Stimulated activated CD8-positive, alpha-beta memory T cell treated with anti-CD3 and anti-CD28 coated beads, Interleukin-4, amount 100 ng/mL, for 1 hour (primary cell): ENCODE measurements around the gene CXCR1.
"Not testable (repeated sequence)": the region's sequence is repeated elsewhere in the genome, so short reads cannot be mapped to it uniquely, and the experiment has no call there.

ENCODE experiments used
- DNase-seq, 2 donors: peaks; one replicate each; pipeline ENCODE4 v3.0.0-alpha.2; 2020; ENCODE audit warnings: low read depth in 2 of 2, low spot score in 1 of 2

CXCR1 gene

GRCh38 chr2:218166791-218167190 is at the start of gene CXCR1:
TSS of gene CXCR1 (minus strand) at chr2:218166962. CDS start at chr2:218165211, 1,751 bp downstream.
- peak in 1 of 2 donors; percentile 6 for DNase-seq

- DNase-seq = no peak
Observed at GRCh38 chr2:218216336-218216673, 49.5 kb upstream of the CXCR1 start.

DNA sequence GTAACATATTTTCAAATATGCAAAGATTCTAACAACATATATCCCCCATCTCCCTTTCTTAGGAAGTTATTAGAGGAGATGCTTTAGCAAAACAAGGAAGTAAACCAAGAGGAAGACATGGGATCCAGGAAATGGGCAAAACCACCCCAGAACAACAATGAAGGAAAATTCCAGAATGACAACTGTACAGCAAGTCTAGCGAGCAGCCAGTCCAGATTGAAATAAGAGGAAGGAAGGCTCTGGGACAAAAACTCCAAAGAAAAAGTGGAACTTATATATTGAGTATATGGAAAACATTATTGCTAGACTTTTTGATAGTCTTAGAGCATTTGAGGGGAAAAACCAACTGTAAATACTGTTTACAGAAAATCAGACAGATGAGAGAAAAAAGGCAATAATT is 47.4 kb upstream of the CXCR1 start:
- DNase-seq = no peak

DNA sequence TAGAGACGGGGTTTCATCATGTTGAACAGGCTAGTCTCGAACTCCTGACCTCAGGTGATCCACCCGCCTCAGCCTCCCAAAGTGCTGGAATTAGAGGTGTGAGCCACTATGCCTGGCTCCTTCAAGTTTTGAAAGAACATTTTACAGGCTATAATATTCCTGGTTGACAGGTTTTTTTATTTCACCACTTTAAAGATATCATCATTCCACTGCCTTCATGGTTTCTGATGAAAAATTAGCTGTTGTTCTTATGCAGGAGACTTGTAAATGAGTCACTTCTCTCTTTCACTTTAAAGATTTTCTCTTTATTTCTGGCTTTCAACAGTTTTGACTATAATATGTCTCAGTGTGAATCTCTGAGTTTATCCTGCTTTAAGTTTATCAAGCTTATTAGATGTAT is 42.3 kb upstream of the CXCR1 start:
- no peak for DNase-seq

DNA sequence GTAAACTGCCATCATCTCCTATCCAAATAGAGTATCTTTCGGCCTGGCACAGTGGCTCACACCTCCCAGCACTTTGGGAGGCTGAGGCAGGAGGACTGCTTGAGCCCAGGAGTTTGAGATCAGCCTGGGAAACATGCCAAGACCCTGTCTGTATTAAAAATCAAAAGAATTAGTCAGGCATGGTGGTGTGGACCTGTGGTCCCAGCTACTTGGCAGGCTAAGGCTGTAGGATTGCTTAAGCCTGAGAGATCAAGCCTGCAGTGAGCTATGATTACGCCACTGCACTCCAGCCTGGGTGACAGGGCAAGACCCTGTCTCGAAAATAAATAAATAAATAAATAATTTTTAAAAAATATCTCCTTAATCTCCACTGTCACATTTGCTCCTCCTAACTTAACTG is 35.5 kb upstream of the CXCR1 start:
- no peak for DNase-seq

DNA sequence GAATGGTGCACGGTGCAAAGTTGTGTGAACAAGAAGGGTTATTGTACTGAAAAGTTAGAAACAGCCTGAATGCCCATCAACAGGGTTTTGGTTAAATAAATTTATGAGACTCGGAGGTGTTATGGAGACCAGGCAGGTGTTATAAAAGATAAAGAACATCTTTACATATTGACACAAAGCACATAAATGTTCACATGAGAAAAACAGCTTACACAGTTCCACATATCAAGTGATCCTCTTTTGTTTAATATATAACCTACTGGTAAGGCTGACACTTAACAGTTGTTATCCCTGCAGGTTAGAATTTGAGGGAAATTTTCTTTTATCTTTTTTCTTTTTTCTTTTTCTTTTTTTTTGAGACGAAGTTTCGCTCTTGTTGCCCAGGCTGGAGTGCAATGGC is 30.2 kb upstream of the CXCR1 start:
- DNase-seq = no peak

GRCh38 chr2:218194880-218195279 is 28.1 kb upstream of the CXCR1 start:
- DNase-seq = no peak

GRCh38 chr2:218193701-218194100 is 26.9 kb upstream of the CXCR1 start:
- DNase-seq = no peak

GRCh38 chr2:218192902-218193430 is 26.2 kb upstream of the CXCR1 start:
- no peak for DNase-seq

GRCh38 chr2:218188528-218188927 is 21.8 kb upstream of the CXCR1 start:
- no peak for DNase-seq

- no peak for DNase-seq
Observed at GRCh38 chr2:218187296-218188015, 20.7 kb upstream of the CXCR1 start.

- no peak for DNase-seq
Observed at GRCh38 chr2:218186876-218187275, 20.1 kb upstream of the CXCR1 start.

DNA sequence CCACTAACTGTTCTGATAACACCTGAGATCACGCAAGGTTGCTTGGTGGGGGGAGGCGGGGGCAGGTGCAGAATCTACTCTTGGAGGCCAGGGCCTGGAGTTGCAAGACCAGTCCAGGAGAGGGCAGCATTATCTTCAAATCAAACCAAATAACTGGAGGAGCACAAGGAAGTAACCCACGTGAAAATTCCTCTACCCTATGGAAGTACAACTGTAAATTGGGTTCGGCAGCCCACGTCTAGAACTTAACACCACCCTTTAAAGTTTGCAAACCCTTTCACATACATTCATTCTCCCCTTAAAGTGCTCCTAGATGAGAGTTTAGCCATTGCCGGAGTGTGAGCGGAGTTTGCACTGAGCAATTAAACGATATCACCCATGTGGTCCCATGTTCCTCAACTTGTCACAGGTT is 19.6 kb upstream of the CXCR1 start:
- peak; percentile 16 to 40 for DNase-seq

DNA sequence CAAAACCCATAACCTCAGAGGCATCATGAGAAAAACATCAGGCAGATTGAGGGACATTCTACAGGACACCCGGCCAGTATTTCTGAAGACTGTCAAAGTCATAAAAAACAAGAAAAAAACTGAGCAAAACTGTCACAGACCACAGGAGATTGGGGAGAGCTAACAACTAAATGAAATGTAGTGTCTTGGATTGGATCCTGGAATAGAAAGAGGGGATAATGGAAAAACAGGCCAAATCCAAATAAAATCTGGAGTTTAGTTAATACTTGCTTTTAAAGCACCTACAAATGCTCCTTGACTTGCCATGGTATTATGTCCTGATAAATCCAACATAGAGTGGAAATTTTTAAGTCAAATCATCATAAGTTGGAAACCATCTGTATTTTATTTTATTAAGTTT is 17.6 kb upstream of the CXCR1 start:
- no peak for DNase-seq

DNA sequence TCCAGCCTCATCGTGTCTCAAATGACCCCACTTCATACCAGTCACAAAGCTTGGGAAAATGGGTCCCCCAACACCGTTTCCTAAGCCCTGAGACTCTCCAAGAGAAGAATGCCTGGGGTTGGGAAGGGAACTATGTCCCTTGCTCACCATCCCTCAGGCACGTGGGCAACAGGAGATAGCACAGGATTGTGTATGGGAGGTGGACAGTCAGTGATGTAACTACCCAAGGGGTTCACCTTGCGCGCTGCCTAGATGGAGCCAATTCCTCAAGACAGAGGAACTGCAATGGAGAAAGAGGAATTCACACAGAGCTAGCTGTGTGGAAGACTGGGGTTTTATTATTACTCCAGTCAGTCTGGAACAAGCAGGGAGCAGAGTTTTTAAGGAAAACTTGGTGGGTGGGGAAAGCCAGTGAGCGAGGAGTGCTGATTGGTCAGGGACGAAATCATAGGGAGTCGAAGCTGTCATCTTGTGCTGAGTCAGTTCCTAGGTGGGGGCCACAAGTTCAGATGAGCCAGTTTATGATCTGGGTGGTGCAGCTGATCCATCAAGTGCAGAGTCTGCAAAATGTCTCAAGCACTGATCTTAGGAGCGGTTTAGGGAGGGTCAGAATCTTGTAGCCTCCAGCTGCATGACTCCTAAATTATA is 13.8 kb upstream of the CXCR1 start:
- no peak for DNase-seq

GRCh38 chr2:218179782-218180181 is 13.0 kb upstream of the CXCR1 start:
- DNase-seq = no peak

- DNase-seq = no peak
Observed at GRCh38 chr2:218172845-218173244, 6.1 kb upstream of the CXCR1 start.

DNA sequence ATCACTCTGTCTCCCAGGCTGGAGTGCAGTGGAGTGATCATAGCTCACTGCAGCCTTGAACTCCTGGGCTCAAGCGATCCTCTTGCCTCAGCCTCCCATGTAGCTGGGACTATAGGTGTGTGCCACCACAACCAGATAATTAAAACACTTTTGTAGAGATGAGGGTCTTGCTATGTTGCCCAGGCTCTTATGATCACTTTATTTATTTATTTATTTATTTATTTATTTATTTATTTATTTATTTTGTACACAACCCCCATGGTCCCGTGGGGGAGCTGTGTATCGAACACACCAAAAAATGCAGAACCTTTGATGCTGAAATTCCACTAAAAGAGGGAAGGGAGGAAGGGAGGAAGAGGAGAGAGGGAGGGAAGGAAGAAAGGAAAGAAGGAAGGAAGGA is 5.0 kb upstream of the CXCR1 start:
- not testable (repeated sequence) for DNase-seq

GRCh38 chr2:218169757-218170546 is 3.2 kb upstream of the CXCR1 start:
- DNase-seq = no peak

DNA sequence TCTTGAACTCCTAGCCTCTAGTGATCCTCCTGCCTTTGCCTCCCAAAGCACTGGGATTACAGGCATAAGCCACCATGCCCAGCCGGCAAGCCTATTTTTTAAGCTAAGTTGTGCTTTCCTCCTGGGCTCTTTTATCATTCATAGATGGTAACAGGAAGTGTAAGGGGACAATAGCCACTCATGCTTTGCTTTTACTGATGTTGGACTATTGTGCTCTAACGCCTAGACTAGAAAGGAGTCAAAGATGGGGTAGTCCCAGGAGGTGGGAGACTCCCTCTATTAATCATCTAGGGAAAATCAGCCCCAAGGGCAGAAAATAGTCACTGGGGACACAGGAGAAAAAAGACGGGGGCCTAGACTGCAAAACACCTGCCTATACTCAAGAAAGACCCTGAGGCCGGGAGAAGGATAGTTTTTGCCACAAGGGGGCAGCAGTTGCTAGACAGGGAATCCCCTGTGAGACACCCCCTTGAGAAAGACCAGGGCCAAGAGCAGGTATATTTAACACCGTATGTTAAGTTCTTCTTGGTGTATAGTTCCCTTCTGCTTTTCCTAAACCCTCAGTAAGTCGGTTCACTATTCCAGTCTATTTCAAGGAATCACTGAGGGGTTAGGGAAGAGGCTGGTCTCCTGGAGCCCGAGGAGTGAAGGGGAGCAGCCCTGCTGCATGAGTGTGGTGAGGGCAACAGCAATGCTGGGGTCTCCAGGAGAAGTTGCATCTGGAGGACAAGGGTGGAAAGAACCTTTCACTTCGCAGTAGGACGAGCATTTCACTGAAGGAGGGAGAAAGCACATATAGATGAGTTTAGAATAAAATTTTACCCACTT is 2.1 kb upstream of the CXCR1 start:
- DNase-seq = peak; percentile 46 to 61

- DNase-seq = no peak
Observed at GRCh38 chr2:218168016-218168415, 1.3 kb upstream of the CXCR1 start.
